Kidney epithelial cell (primary cell): ENCODE measurements around the gene PDE6C. TPM values are rescaled to one million over a fixed set of nuclear protein-coding genes. Genes with fewer than 3 reads are reported as not detected.

Experiments used
- DNase-seq: peaks from one replicate; pipeline ENCODE4 v3.0.0-alpha.2; 2010; ENCODE audit warnings: low read depth
- H3K27me3 ChIP-seq: 2 replicates; pipeline ENCODE4 v1.6.0; 2011; ENCODE audit warnings: low read length; ENCODE audit not compliant: control insufficient read depth, insufficient read depth
- H3K36me3 ChIP-seq: 2 replicates; pipeline ENCODE4 v1.5.1; 2011; ENCODE audit warnings: low read length; ENCODE audit not compliant: control insufficient read depth, insufficient read depth
- H3K4me3 ChIP-seq: 2 replicates; pipeline ENCODE4 v1.5.1; 2011; ENCODE audit warnings: low read depth, mild to moderate bottlenecking, control low read depth, low read length
- total RNA-seq: library from RNA; depleted of rRNA; stranded (reverse); fragments of >200 nt; gene quantifications from 2 replicates; pipeline ENCODE4 v1.2.3, GENCODE V29; 2015
- TF ChIP-seq, protein P1 (sequence below): IDR thresholded peaks from 2 replicates; pipeline ENCODE4 v1.5.1; 2011; ENCODE audit warnings: mild to moderate bottlenecking, moderate library complexity, low read length, control low read depth, inconsistent platforms; ENCODE audit not compliant: insufficient read depth, poor library complexity, severe bottlenecking

The PDE6C gene
- total RNA-seq, 1 donor from 2014 or later = not detected

DNA sequence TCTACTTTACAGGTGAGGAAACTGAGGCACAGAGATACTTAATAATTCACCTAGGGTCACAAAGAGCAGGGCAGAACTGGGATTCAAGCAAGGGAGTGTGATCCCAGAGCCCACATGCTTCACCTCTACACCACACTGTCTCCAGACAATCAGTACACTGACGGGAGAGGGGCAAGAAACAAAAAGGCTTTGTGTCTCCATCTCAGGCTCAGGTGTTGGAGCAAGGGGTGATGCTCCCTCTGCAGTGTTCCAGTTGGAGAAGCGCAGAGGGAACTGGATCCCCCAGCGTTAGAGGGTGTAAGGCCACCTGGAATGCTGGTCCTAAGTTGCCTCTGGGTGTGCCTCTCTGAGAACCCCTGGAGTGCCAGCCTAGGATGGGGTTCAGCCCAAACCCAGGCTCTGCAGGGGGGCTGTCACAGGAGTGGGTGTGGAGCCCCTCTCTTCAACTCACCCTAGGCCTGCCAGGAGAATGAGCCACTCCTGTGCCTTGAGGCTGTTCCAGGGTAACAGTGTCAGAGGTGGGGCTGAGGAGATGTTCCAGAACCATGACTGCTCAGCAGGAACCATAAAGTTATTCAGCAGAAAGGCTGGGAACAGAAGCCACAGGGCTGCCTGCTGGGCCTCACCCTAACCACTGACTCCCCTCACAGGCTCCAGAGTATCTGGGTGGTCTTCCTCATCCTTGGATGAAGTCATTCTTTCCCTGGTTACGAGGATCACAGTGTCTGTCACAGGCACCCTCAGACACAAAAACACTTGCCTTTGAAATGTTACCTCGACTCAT, 16.8 kb upstream of the PDE6C start:
- DNase-seq = no peak
- H3K27me3 ChIP-seq = peaks cover 9% of the 10 kb centered on the region
- no peak overlapping the region for H3K4me3 ChIP-seq
- TF ChIP-seq, protein P1, sequence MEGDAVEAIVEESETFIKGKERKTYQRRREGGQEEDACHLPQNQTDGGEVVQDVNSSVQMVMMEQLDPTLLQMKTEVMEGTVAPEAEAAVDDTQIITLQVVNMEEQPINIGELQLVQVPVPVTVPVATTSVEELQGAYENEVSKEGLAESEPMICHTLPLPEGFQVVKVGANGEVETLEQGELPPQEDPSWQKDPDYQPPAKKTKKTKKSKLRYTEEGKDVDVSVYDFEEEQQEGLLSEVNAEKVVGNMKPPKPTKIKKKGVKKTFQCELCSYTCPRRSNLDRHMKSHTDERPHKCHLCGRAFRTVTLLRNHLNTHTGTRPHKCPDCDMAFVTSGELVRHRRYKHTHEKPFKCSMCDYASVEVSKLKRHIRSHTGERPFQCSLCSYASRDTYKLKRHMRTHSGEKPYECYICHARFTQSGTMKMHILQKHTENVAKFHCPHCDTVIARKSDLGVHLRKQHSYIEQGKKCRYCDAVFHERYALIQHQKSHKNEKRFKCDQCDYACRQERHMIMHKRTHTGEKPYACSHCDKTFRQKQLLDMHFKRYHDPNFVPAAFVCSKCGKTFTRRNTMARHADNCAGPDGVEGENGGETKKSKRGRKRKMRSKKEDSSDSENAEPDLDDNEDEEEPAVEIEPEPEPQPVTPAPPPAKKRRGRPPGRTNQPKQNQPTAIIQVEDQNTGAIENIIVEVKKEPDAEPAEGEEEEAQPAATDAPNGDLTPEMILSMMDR = no peak
- no peaks in the 10 kb centered on the region for H3K36me3 ChIP-seq

DNA sequence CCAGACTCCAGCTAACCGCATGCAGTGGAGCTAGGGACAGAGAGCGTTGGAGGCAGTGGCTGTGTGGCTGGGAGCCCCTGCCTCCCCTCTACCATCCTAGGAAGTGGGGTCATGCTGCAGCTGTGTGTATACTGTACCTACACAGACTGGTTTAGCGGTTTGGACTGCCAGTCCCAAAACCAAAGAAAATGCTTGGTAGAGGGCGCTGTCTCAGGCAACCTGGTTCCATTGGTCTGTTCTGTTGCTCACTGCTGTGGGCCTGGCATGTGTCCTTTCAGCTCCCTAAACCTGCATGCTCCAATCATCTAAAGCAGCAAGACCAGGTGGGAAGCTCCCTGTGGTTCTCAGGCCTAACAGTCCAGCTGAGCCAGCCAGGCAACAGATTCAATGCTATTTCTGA, 15.8 kb upstream of the PDE6C start:
- H3K27me3 ChIP-seq = peaks cover 17% of the 10 kb centered on the region
- no peak for DNase-seq
- H3K36me3 ChIP-seq = no peaks in the 10 kb centered on the region
- H3K4me3 ChIP-seq = no peak overlapping the region
- TF ChIP-seq, protein P1 = no peak

DNA sequence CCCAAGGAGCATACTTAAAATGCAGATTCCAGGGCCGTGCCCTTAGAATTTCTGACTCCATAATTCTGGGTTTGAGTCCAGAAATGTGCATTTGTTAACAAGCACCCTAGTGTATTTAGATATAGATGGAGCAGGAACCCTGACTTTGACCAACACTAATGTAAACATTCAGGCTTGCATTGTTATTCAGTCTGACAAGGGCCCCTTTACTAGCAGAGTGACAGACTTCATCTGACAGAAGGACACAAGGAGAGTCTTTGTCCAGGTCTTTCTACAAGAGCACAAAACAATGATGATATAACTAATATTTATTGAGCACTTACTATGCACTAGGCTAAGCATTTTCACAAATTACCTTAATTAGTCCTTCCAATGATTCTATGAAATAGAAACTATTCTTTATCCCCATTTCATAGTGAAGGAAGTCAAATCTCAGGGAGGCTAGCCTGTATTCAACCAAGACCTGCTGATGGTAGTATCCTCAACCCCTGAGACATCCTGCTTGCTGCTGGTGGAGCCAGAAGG, 15.2 kb upstream of the PDE6C start:
- Histone ChIP-seq H3K27me3 (peaks cover 17% of the 10 kb centered on the region), H3K36me3 (no peaks in the 10 kb centered on the region), H3K4me3 (no peak overlapping the region)
- no peak for DNase-seq
- TF ChIP-seq, protein P1 = no peak

DNA sequence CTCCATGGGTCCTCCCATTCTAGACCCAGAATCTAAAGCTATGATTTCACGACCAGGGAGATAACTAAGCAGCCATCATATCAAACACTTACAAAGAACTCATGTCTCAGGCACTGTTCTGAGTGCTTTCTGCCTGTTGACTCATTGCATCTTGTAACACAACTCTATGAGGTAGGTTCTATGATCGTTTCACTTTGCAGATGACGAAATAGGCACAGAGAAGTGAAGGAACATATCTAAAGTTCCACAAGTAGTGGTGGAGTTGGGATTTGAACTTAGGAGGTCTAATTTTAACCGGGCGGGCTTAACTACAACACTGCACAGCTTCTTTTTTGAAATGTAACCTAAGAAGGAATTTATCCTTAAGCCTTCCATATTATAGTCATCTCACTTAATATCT, 14.2 kb upstream of the PDE6C start:
- Histone ChIP-seq H3K4me3 (no peak overlapping the region), H3K27me3 (peaks cover 24% of the 10 kb centered on the region), H3K36me3 (no peaks in the 10 kb centered on the region)
- DNase-seq = no peak
- TF ChIP-seq, protein P1 = no peak

DNA sequence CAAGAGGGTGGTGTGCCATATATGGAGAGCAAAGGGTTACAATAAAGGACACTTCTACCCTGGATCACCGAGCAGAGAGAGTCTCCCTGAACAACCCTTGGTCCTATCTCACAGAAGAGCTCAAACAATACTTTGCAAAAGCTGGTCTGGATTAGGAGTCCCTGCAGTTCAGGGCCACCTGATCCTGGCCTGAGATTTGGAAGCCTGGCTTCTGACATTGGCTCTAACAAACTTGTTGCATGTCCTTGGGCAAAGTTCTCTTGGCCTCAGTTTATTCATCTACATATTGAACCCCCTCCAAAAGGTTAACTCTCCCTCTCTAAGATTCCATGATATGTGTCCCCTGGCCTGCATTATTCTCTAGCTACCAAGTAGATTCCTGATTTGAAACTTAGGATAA, 13.0 kb upstream of the PDE6C start:
- H3K27me3 ChIP-seq = peaks cover 26% of the 10 kb centered on the region
- no peak for DNase-seq
- TF ChIP-seq, protein P1 = no peak

More for the DNA sequence above, 13.0 kb upstream of the PDE6C start:
- Histone ChIP-seq H3K36me3 (no peaks in the 10 kb centered on the region), H3K4me3 (no peak overlapping the region)
